NOMO-1 treated with DMSO at 0.1 percent for 48 hours (cell line): ENCODE data around the gene CFAP97D2.
"Not testable (repeated sequence)": the region's sequence is repeated elsewhere in the genome, so short reads cannot be mapped to it uniquely, and the experiment has no call there.

Source experiments
- DNase-seq: peaks from one replicate; lab custom pipeline; 2025; ENCODE audit not compliant: unreplicated experiment; lab: John Stamatoyannopoulos, UW

The CFAP97D2 gene

DNA sequence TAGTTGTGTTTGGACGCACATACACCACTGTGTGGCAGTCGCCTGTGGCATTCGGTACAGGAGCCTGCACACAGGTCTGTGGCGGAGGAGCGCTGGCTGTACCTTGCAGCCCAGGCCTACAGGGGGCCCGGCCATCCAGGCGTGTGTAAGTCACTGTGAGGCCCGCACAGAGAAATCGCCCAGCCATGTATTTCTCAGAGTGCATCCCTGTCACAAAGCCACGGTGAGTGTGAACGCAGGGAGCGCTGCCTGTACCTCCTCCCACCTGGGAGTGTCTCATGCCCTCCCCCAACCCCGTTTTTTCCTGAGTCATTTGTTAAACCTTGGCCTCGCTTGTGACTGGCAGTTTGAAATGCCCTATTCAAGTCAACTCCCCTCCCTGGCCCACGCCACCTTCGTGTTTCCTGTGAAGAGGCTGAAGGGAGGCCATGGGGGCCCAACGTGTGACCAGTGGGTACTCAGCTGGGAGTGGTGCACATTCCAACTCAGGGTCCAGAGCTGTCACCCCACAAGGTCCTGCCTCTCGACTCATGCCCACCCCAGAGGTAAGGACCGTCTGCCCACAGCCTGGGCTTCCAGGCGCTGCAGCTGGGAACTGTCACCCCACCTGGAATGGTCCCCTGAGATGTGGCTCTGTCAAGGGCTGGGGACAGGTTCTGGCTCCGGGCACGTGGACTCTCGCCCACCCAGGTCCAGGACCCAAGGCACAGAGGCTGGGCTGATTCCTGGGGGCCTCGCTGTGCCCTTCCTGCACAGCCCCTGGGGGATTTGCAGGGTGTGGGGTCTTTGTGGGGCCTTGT, 35.1 kb upstream of the CFAP97D2 start:
- no peak for DNase-seq

- DNase-seq, result no peak
These were observed 34.3 kb upstream of the CFAP97D2 start for GRCh38 chr13:114144606-114145244.

DNA sequence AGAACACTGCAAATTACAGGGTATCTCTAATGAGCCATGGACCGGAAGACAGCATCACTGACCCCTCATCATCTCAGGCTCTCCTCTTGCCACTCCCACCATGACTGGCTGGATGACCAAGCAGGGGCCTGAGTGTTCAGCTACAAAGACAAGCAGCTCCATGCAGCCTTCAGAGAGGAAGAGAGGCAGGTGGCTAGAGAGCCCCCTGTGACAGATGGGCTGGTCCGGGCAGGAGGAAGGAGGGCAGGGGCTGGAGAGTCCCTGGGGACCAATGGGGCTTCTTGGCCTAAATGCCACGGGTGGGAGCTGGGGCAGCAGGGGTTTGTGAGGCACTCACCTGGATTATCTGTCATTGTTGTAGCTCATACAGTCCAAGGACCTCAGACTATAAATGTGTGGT, 33.8 kb upstream of the CFAP97D2 start:
- DNase-seq, result no peak

- DNase-seq, result no peak
These were observed 33.3 kb upstream of the CFAP97D2 start for GRCh38 chr13:114145722-114146121.

- DNase-seq, result no peak
These were observed 32.9 kb upstream of the CFAP97D2 start for GRCh38 chr13:114146173-114146572.

DNA sequence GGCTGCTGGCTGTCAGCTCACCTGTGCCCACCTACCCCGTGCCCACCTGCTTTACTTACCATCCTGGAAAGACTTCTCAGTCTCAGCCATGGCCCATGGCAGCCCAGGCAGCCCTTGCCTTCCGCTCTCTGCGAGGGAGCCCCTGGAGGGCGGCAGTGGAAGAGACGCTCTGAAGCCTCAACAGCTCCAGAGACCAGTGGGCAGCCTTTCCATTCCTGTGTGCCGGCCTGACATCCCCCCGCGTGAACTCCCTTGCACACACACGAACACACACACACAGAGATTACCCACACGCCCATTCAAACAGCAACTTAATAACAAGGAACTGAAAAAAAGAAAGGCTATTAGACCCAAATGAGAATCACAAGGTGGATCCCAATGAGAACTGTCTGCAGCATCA, 32.4 kb upstream of the CFAP97D2 start:
- no peak for DNase-seq

DNA sequence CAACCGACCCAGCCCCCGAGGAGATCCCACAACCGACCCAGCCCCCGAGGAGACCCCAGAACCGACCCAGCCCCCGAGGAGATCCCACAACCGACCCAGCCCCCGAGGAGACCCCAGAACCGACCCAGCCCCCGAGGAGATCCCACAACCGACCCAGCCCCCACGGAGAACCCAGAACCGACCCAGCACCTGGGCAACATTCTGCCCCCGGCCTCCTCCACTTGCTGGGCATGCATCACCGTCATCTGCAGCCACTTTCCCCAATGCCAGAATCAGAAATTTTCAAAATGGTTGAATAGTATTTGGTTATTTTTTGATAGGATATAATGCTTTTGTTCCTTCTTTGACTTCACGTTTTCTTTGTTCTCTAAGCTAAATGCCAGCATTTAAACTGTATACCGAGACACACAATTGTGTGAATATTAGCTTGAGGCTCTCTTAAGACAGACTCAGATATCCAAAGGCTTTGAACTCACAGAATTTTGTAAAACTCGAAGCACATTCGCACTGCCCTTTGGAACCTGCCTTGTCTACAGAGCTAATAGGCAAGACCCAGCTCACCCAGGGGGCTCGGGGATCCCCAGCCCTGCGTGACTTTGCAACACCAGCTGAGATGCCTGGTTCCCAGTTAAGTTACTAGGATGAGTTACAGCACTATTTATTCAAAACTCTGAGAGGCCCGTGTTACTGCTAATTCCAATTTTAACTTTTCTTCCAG, 31.1 kb upstream of the CFAP97D2 start:
- no peak for DNase-seq

- DNase-seq, result no peak
These were observed 30.6 kb upstream of the CFAP97D2 start for GRCh38 chr13:114148521-114148855.

GRCh38 chr13:114148886-114149285, 30.2 kb upstream of the CFAP97D2 start:
- not testable (repeated sequence) for DNase-seq

DNA sequence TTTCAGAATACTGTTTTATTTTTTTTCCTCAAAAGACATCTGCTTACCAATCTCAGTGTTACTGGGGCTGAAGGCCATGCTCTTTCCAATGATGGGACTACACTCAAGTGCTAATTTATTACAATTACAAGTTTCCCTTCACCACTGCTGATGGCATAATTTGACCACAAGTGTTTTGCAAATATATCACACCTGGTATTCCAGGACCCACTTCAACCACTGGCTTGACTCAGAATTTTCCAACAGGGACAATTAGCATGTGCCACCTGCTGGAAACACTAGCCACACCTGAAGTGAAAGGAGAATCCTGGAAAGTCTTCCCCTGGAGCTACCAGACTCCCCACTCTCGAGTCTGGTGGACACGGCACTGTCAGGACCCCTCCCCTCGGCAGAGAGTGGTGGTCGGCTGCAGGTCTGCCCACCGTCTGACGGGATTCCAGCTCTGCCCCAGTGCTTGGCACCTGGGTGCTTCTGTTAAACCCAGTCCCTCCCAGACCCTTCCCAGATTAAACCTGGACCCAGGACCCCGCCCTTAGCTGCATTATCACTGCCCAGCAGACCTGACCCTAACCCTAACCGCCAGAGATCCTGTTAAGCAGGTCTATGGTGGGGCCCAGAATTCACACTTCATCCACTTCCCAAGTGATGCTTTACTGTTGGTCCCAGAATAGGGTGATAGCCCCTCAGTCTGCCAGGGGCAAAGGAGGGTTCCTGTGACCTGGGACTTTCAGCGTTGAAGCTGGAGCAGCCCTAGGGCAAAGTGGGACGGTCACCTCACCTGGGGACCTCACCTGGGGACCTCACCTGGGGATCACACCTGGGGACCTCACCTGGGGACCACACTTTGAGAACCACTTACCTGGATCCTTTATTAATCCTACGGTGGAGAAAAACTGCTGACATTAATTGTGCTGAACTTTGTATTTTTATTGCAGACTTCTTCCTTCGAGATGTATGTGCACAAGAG, 29.0 kb upstream of the CFAP97D2 start:
- no peak for DNase-seq

GRCh38 chr13:114151031-114151430, 28.0 kb upstream of the CFAP97D2 start:
- DNase-seq, result no peak

GRCh38 chr13:114151565-114152284, 27.3 kb upstream of the CFAP97D2 start:
- DNase-seq, result peak; percentile 55

DNA sequence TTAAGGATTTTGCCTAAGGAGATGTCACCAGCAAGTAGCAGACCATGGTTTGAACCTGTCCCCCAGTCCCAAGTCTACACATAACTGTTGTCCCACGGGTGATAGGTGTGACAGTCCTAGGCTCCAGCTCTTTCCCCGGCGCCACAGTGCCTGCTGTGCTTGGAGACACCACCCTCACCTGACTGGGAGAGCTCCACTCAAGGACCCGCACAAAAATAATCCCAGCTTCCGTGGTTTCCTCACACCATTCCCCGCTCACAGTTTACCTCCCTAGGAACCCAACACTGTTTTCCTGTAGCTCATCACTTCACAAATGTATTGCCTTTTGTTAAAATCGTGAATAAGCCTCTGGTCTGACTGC, 26.8 kb upstream of the CFAP97D2 start:
- DNase-seq, result no peak

DNA sequence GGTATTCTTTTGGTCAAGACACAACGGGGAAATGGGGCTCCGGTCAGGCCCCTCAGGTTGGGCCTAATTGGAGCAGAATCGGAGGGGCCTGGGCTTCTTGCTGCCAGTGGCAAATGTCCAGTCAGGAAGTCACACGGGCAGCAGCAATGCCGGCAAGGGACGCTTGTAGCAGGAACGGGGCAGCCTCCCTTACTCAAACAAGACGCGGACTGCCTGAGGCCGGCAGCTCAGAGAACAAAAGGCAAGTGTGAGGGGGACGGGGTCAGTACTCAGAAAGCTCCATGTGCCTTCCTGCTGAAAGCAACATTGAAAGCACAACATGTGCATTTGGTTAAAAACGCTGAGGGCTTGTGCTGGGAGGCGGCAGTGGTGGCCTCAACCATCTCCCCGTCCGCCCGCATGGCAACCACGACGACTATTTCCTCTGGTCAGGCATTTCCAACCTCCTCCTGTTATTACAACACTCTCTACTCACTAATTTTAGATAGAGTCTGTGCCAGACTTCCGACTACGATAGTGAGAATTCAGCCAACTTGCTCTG, 26.2 kb upstream of the CFAP97D2 start:
- DNase-seq, result peak; percentile 73

DNA sequence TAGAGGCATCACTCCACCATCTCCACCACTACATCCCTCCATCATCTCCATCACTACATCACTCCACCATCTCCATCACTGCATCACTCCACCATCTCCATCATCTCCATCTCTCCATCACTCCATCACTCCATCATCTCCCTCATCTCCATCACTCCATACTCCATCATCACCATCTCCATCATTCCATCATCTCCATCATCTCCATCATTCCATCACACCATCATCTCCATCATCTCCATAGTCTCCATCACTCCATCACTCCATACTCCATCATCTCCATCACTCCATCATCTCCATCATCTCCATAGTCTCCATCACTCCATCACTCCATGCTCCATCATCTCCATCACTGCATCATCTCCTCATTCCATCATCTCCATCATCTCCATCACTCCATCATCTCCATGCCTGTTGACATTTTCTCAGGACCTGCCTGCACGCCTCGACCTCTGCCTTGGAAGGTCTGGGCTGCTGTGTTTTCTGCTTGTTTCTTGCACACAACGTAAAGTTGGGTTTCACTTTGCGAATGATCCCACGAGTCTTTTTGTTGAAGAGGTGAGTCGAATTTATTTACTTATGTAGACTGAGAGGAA, 25.5 kb upstream of the CFAP97D2 start:
- no peak for DNase-seq

GRCh38 chr13:114154476-114154875, 24.6 kb upstream of the CFAP97D2 start:
- no peak for DNase-seq

- no peak for DNase-seq
These were observed 23.7 kb upstream of the CFAP97D2 start for GRCh38 chr13:114155320-114155719.

DNA sequence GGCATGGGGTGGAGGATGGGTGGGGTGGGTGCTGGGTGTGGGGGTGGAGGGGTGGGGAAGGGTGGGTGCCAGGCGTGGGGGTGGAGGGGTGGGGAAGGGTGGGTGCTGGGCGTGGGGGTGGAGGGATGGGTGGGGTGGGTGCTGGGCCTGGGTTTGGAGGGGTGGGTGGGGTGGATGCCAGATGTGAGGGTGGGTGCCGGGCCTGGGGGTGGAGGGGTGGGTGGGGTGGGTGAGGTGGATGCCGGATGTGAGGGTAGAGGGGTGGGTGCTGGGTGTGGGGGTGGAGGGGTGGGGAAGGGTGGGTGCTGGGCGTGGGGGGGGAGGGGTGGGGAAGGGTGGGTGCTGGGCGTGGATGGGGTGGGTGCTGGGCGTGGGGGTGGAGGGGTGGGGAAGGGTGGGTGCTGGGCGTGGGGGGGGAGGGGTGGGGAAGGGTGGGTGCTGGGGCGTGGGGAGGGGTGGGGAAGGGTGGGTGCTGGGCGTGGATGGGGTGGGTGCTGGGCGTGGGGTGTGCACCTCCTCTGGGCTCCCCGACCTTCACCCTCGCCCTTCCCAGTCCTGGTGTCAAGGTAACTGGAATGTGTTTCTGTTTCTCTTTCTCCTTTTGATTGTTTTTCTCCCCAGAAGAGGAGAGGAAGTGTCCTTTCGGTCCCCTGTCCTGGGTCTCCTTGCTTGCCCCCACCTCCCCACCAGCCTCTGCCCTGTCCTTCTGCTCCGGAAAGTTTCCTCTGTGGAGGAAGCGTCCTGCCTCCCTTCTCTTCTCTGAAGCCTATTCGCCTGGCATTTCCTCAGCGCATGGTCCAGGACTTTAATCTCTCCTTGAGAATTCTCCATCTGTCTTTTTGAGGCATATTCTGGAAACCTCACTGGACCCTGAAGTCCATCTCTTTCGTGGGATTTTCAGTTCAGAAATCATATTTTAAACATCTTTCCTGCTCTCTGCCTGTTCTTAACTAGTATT, 22.9 kb upstream of the CFAP97D2 start:
- DNase-seq, result no peak
